Panc1 (cell line): ENCODE measurements around the gene GAL3ST3.

Source experiments
- POLR2AphosphoS5 ChIP-seq: IDR thresholded peaks from 2 replicates; pipeline ENCODE4 v1.6.1; 2012; ENCODE audit warnings: mild to moderate bottlenecking, low read depth, low read length, moderate library complexity
- SIN3A ChIP-seq: IDR thresholded peaks from 2 replicates; pipeline ENCODE4 v1.6.1; 2012; ENCODE audit warnings: low read depth, mild to moderate bottlenecking, low read length, moderate library complexity, borderline replicate concordance; ENCODE audit not compliant: insufficient read depth
- TCF7L2 ChIP-seq: IDR thresholded peaks from 2 replicates; pipeline ENCODE4 v1.6.1; 2011; ENCODE audit warnings: mild to moderate bottlenecking, low read depth, low read length, inconsistent platforms
- TF ChIP-seq, protein P1 (sequence below): fragments of 450-650 bp; IDR thresholded peaks from 2 replicates; pipeline ENCODE4 v1.5.1; 2017; ENCODE audit warnings: mild to moderate bottlenecking
- TF ChIP-seq, protein P2 (sequence below), 2 experiments: IDR thresholded peaks; 2 replicates each; pipeline ENCODE4 v1.6.1; 2011 to 2012; ENCODE audit warnings: low read depth in 2 of 2, control low read depth in 1 of 2, low read length in 1 of 2, mild to moderate bottlenecking in 1 of 2, moderate library complexity in 1 of 2; ENCODE audit not compliant: insufficient read depth in 1 of 2

DNA sequence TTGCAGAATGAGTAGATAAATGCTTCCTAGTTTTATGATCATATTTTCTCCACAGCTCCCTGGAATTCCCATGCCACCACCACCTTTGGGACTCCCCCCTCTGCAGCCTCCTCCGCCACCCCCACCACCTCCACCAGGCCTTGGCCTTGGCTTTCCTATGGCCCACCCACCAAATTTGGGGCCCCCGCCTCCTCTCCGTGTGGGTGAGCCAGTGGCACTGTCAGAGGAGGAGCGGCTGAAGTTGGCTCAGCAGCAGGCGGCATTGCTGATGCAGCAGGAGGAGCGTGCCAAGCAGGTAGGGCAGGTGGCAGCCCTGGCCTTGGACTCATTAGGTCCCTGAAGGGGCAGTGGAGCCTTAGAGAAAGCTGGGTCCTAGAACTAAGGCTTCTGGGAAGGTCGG, 6.1 kb upstream of the GAL3ST3 start:
- TF ChIP-seq, protein P1, sequence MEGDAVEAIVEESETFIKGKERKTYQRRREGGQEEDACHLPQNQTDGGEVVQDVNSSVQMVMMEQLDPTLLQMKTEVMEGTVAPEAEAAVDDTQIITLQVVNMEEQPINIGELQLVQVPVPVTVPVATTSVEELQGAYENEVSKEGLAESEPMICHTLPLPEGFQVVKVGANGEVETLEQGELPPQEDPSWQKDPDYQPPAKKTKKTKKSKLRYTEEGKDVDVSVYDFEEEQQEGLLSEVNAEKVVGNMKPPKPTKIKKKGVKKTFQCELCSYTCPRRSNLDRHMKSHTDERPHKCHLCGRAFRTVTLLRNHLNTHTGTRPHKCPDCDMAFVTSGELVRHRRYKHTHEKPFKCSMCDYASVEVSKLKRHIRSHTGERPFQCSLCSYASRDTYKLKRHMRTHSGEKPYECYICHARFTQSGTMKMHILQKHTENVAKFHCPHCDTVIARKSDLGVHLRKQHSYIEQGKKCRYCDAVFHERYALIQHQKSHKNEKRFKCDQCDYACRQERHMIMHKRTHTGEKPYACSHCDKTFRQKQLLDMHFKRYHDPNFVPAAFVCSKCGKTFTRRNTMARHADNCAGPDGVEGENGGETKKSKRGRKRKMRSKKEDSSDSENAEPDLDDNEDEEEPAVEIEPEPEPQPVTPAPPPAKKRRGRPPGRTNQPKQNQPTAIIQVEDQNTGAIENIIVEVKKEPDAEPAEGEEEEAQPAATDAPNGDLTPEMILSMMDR, result no peak
- TF ChIP-seq TCF7L2 (no peak), POLR2AphosphoS5 (no peak), SIN3A (no peak)
- TF ChIP-seq, protein P2, sequence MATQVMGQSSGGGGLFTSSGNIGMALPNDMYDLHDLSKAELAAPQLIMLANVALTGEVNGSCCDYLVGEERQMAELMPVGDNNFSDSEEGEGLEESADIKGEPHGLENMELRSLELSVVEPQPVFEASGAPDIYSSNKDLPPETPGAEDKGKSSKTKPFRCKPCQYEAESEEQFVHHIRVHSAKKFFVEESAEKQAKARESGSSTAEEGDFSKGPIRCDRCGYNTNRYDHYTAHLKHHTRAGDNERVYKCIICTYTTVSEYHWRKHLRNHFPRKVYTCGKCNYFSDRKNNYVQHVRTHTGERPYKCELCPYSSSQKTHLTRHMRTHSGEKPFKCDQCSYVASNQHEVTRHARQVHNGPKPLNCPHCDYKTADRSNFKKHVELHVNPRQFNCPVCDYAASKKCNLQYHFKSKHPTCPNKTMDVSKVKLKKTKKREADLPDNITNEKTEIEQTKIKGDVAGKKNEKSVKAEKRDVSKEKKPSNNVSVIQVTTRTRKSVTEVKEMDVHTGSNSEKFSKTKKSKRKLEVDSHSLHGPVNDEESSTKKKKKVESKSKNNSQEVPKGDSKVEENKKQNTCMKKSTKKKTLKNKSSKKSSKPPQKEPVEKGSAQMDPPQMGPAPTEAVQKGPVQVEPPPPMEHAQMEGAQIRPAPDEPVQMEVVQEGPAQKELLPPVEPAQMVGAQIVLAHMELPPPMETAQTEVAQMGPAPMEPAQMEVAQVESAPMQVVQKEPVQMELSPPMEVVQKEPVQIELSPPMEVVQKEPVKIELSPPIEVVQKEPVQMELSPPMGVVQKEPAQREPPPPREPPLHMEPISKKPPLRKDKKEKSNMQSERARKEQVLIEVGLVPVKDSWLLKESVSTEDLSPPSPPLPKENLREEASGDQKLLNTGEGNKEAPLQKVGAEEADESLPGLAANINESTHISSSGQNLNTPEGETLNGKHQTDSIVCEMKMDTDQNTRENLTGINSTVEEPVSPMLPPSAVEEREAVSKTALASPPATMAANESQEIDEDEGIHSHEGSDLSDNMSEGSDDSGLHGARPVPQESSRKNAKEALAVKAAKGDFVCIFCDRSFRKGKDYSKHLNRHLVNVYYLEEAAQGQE (IDR thresholded peaks at IDR 0.05; ENCODE audit: insufficient read depth in 1 of 2, low read depth in 2 of 2, low read length in 1 of 2), result no peak
